ENCODE measurements around the gene UNC13D. TPM values are rescaled to one million over a fixed set of nuclear protein-coding genes. Genes with fewer than 3 reads are reported as not detected.

UNC13D gene
- total and polyA plus RNA-seq, 12 donors = 3.0 to 20.7 (median 8.5) TPM

DNA sequence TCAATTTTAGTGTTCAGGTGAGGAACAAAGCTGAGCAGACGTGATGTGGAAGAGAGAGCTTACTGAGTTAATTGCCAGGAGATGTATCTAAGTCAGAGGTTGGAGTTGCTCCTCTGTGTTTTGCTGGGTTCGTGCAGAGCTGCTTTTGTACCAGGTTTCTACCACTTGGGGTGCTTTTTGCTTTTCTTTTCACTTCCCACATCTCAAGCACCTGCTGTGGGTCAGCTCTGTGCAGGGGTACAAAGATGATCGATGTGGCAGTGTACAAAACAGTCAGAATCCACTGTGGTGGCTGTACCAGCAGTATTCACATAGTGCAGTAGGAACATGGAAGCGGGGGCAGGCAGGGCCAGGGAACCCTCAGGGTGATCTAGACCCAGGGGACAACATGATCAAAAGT, 44.8 kb downstream of the UNC13D start:
- TF ChIP-seq, protein P1, sequence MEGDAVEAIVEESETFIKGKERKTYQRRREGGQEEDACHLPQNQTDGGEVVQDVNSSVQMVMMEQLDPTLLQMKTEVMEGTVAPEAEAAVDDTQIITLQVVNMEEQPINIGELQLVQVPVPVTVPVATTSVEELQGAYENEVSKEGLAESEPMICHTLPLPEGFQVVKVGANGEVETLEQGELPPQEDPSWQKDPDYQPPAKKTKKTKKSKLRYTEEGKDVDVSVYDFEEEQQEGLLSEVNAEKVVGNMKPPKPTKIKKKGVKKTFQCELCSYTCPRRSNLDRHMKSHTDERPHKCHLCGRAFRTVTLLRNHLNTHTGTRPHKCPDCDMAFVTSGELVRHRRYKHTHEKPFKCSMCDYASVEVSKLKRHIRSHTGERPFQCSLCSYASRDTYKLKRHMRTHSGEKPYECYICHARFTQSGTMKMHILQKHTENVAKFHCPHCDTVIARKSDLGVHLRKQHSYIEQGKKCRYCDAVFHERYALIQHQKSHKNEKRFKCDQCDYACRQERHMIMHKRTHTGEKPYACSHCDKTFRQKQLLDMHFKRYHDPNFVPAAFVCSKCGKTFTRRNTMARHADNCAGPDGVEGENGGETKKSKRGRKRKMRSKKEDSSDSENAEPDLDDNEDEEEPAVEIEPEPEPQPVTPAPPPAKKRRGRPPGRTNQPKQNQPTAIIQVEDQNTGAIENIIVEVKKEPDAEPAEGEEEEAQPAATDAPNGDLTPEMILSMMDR (IDR thresholded peaks at IDR 0.05) = no peak
- ATAC-seq = no peak
- no peak for DNase-seq
- no peak overlapping the region for H3K4me3 ChIP-seq
- no peaks in the 10 kb centered on the region for H3K4me1 ChIP-seq
- peaks cover 0 to 78% (median 22%) of the 10 kb centered on the region in 9 donors for H3K36me3 ChIP-seq
- 88 to 92% methylated on average over 4 of the region's 4 CpGs for WGBS, 2 donors
- no peaks in the 10 kb centered on the region for H3K9me3 ChIP-seq
- no peaks in the 10 kb centered on the region for H3K27me3 ChIP-seq
- intact Hi-C loops (cut with DNase I) = no loop called here
- no peak overlapping the region for H3K27ac ChIP-seq

DNA sequence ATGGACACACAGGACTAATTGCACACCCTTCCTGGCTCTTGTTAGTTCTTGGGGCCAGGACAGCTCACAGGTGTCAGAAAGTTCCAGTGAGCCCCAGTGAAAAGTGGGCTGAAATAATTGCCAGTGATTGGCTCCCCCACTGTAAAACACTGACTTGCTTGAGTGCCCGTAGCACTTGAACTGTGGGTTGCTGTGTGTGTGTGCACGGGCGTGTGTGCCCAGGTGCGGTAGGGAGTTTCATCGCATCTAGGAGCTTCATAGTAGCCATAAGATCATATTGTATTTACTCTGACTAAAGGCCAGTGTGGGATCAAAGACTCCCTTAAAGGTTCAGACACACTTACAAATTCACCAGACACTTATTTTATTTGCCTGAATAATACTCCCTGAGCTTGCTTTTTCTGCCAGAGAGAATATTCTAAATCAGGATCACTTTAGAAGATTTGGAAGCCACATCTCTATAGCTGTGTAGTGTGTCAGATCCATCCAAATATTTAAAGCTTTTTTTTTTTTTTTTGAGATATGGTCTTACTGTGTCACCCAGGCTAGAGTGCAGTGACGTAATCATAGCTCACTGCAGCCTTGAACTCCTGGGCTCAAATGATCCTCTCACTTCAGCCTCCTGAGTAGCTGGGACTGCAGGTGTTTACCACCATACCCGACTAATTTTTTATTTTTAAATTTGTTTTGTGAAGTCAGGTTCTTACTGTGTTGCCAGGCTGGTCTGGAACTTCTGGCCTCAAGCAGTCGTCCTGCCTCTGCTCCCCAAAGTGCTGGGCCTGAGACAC, 48.2 kb downstream of the UNC13D start:
- Histone ChIP-seq H3K27ac (no peak overlapping the region), H3K27me3 (no peaks in the 10 kb centered on the region), H3K4me3 (no peak overlapping the region), H3K9me3 (no peaks in the 10 kb centered on the region), H3K4me1 (peaks cover 0 to 13% (median 0%) of the 10 kb centered on the region in 9 donors), H3K36me3 (peaks cover 0 to 93% (median 22%) of the 10 kb centered on the region in 9 donors)
- WGBS, 2 donors = 87 to 92% methylated on average over 8 of the region's 8 CpGs
- intact Hi-C loops (cut with DNase I) = no loop called here
- TF ChIP-seq, protein P1 (IDR thresholded peaks at IDR 0.05) = no peak
- no peak for ATAC-seq
- no peak for DNase-seq

GRCh38 chr17:75793460-75793859, 50.7 kb downstream of the UNC13D start:
- TF ChIP-seq, protein P1 (IDR thresholded peaks at IDR 0.05) = no peak
- no peak for DNase-seq
- Histone ChIP-seq H3K27ac (no peak overlapping the region), H3K27me3 (no peaks in the 10 kb centered on the region), H3K4me3 (no peak overlapping the region), H3K36me3 (peaks cover 0 to 68% (median 14%) of the 10 kb centered on the region in 9 donors), H3K4me1 (peaks cover 0 to 26% (median 0%) of the 10 kb centered on the region in 9 donors), H3K9me3 (no peaks in the 10 kb centered on the region)
- no peak for ATAC-seq
- 86 to 93% methylated on average over 1 of the region's 1 CpG for WGBS, 2 donors
- intact Hi-C loops (cut with DNase I) = loop anchor here in 1 of 10 donors (5.0 kb wide), 1 partner anchor 34 kb away; no protein-coding TSS in a partner anchor

DNA sequence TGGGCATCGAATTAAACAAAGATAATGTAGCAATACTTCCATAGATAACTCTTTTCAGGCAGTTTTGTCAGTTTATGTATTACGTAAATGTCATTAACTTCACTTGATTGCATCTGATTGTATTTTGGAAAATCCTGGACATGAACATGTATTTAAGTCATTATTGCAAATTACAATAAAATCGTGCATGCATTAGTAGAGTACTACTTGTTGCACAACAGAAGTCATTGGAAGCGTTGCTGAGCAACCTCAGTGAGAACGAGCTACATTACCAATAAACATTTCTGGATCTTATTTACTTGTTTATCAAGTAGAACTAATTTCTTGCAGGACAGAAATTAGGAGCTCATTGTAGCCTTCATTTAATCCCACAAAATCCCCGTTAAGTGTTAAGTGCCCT, 53.0 kb downstream of the UNC13D start:
- DNase-seq (no peak), ATAC-seq (no peak)
- Histone ChIP-seq H3K4me1 (peaks cover 0 to 48% (median 12%) of the 10 kb centered on the region in 9 donors), H3K36me3 (peaks cover 0 to 48% (median 0%) of the 10 kb centered on the region in 9 donors), H3K4me3 (no peak overlapping the region), H3K27me3 (no peaks in the 10 kb centered on the region), H3K9me3 (no peaks in the 10 kb centered on the region), H3K27ac (no peak overlapping the region)
- TF ChIP-seq, protein P1 (IDR thresholded peaks at IDR 0.05) = no peak
- 89% methylated on average over 6 of the region's 6 CpGs for WGBS, 2 donors
- intact Hi-C loops (cut with DNase I) = loop anchor here in 1 of 10 donors (5.0 kb wide), 1 partner anchor 36 kb away; no protein-coding TSS in a partner anchor
